ENCODE data around the gene LSG1.

DNA sequence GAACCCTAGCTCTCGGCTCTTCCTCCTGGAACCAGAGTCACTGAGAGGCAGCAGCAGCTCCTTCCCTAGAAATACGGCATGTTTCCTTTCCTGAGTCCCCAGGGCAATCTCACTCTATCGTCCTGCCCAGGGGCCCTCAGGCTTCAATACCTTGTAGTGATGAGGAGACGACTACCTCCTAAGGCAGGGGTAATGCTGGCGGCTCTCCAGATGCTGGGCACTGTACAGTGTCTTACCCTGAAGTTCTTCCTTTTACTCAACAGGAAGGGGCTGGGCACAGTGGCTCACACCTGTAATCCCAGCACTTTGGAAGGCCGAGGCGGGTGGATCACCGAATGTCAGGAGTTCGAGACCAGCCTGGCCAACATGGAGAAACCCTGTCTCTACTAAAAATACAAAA lies 52.2 kb downstream of the LSG1 start:
- TF ChIP-seq, protein P1, sequence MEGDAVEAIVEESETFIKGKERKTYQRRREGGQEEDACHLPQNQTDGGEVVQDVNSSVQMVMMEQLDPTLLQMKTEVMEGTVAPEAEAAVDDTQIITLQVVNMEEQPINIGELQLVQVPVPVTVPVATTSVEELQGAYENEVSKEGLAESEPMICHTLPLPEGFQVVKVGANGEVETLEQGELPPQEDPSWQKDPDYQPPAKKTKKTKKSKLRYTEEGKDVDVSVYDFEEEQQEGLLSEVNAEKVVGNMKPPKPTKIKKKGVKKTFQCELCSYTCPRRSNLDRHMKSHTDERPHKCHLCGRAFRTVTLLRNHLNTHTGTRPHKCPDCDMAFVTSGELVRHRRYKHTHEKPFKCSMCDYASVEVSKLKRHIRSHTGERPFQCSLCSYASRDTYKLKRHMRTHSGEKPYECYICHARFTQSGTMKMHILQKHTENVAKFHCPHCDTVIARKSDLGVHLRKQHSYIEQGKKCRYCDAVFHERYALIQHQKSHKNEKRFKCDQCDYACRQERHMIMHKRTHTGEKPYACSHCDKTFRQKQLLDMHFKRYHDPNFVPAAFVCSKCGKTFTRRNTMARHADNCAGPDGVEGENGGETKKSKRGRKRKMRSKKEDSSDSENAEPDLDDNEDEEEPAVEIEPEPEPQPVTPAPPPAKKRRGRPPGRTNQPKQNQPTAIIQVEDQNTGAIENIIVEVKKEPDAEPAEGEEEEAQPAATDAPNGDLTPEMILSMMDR (IDR thresholded peaks at IDR 0.05) = no peak
- TF ChIP-seq ZFX (IDR thresholded peaks at IDR 0.05; ENCODE audit: borderline replicate concordance) = no peak

Measured in 22Rv1 (cell line).